Heart left ventricle (tissue), 16 donors: ENCODE measurements around the gene AGER. TPM values are rescaled to one million over a fixed set of nuclear protein-coding genes. Genes with fewer than 3 reads are reported as not detected.

Experiments used
- ATAC-seq, 4 donors: fragments of 200-7000 bp; cut with Tn5 transposase; one replicate each; pipeline ENCODE4 v1.9.1; 2020 to 2022; ENCODE audit warnings: moderate library complexity in 4 of 4, mild to moderate bottlenecking in 3 of 4, moderate number of reproducible peaks in 1 of 4
- DNase-seq, 5 donors: peaks; one replicate each; pipeline ENCODE4 v3.0.0-alpha.2; 2020
- H3K27ac ChIP-seq, 12 donors: fragments of 200-600 bp; sonication (generic) in 4 of 12; one replicate each; pipeline versions ENCODE4 v1.5.0 to v1.8.0; 2016 to 2022; ENCODE audit warnings: mild to moderate bottlenecking in 2 of 12
- H3K27me3 ChIP-seq, 9 donors: fragments of 200-600 bp; sonication (generic) in 2 of 9; one replicate each; pipeline versions ENCODE4 v1.5.1 to v1.8.0; 2016 to 2022; ENCODE audit warnings: mild to moderate bottlenecking in 3 of 9
- H3K36me3 ChIP-seq, 9 donors: fragments of 200-600 bp; sonication (generic) in 2 of 9; one replicate each; pipeline versions ENCODE4 v1.5.0 to v1.8.0; 2018 to 2022; ENCODE audit warnings: mild to moderate bottlenecking in 2 of 9
- H3K4me1 ChIP-seq, 12 donors: fragments of 200-600 bp; sonication (generic) in 4 of 12; one replicate each; pipeline versions ENCODE4 v1.5.0 to v1.8.0; 2016 to 2022; ENCODE audit warnings: mild to moderate bottlenecking in 3 of 12
- H3K4me3 ChIP-seq, 12 donors: fragments of 200-600 bp; sonication (generic) in 4 of 12; one replicate each; pipeline versions ENCODE4 v1.5.0 to v1.8.0; 2017 to 2022; ENCODE audit warnings: mild to moderate bottlenecking in 9 of 12, moderate library complexity in 4 of 12
- H3K9me3 ChIP-seq, 12 donors: fragments of 200-600 bp; sonication (generic) in 4 of 12; one replicate each; pipeline versions ENCODE4 v1.5.0 to v1.8.0; 2016 to 2022; ENCODE audit warnings: mild to moderate bottlenecking in 1 of 12
- CTCF ChIP-seq, 12 donors: fragments of 200-600 bp; sonication (generic) in 4 of 12; IDR thresholded peaks; one replicate each; pipeline versions ENCODE4 v1.5.0 to v1.8.0; 2018 to 2022; ENCODE audit warnings: antibody characterized with exemption in 12 of 12, mild to moderate bottlenecking in 5 of 12
- POLR2A ChIP-seq, 2 donors: fragments of 450-650 bp; IDR thresholded peaks; one replicate each; pipeline ENCODE4 v1.6.1; 2017; ENCODE audit warnings: antibody characterized with exemption in 2 of 2, mild to moderate bottlenecking in 2 of 2, moderate library complexity in 2 of 2
- WGBS, 4 donors: extraction: QIAGEN DNeasy Blood & Tissue Kit in 2 of 4; methylation state at CpG; one replicate each; pipeline versions ENCODE4 v1.1.5 to v1.1.7; 2013 to 2018; 5-methylcytosine and 5-hydroxymethylcytosine counted together
- intact Hi-C, 10 donors: fragments of 100-400 bp; cut with DNase I; formaldehyde crosslinking; loops; one replicate each; pipeline versions ENCODE4 v1.11.1 to v1.14.2; 2022
- polyA plus RNA-seq, 2 donors: library from polyadenylated mRNA; stranded (reverse); fragments of 200-250 nt; gene quantifications; one replicate each; pipeline ENCODE4 v1.2.3, GENCODE V29; 2013
- total RNA-seq, 9 donors: library from RNA; depleted of rRNA in 2 of 9; stranded (reverse); fragments of >200 nt in 2 of 9; fragmentation: NEBNext Ultra II Directional in 3 of 9; extraction: Animal tissue kit (Norgen Biotek cat#: 25700) in 3 of 9; gene quantifications; one replicate each; pipeline versions ENCODE4 v1.1.0 to v1.2.4, GENCODE V29; 2016 to 2023
- donor health status: ischemic (EF 13 %, LVEDD 7.1; RV severe dilation, severe dysfunction).
- donor health status: healthy with polysubstance abuse.
- donor health status: DM: no; HTN: yes; CAD: no.
- donor health status: DM: no; HTN: no; CAD: no.
- donor health status: ischemic (EF 25% LVEDD 6.9; RV normal size, moderate dysfunction).
- donor health status: ischemic (EF 25% LVEDD 5.7; RV mildly dilated, moderate dysfunction).
- donor health status: healthy.
- donor health status: DM: yes; HTN: yes; CAD: no.
- donor health status: ischemic (EF 35%, LVEDD 5.7; RV mildly dilated, moderate dysfunction).
- donor health status: nonischemic (EF 11% LVEDD 7.7; RV severe dilation, severe dysfunction).
- donor health status: DM: yes; HTN: yes; CAD: no.
- donor health status: PGD.
- donor health status: ischemic (EF 29% LVEDD 5.4; RV normal size, mild dysfunction).
- donor health status: nonischemic (EF 23%, LVEDD 6.1; RV moderate dilation, normal function).

The AGER gene
- total and polyA plus RNA-seq, 11 donors, result 0.69 to 5.7 (median 1.7) TPM; not detected in 1

DNA sequence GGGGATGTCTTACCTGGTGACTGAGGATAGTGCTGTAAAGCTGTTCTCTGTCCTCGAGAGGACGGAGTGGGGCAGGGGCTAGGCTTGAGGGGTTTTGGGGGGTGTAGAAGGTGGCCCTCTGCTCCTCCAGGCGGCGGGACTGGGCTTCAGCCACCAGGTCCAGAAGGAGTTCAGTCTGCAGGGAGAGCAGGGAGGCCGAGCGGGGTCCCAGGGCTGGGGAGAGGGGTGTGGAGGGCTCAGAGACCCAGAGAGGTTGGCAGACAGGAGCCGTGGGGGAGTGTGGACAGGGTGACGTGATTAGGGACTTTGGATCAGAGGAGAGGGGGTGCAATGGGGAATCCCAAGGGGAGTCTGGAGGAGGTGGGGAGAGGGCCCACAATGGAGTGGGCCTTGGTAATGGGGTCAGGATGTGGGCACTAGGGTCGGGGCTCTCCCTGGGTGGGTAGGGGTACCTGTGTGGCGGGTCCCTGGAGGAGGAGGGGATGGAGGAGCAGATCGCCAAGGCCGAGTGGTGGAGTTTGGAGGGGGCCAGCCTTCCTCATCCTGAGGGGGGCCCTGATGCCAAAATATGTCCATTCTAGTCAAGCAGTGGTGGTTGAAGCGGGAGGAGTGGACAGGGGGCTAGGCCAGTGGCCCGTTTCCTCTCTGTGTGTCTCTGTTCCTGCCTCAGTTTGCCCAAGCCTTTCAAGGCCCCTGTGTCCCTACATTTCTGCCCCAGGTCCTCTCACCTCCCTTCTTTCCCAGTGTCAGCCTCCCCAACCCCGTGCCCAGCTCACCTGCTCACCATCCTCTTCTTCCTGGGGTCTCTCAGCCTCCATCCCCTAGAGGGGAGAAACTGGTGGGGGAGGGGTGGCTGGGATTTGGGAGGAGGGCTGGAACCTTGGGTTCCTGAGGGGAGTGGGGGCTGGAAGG is 7.9 kb upstream of the AGER start:
- intact Hi-C loops, result loop anchor here in 3 of 10 donors (5.0 to 10.0 kb wide), 3 partner anchors 65 to 1013 kb away; partner anchors contain the start of genes ATF6B (in 1 of the 3), HSD17B8 (in 1 of the 3), RING1 (in 1 of the 3) and RXRB (in 1 of the 3)
- peak overlapping the region; percentile 44 to 100 (median 96) for H3K27ac ChIP-seq
- no peaks in the 10 kb centered on the region for H3K27me3 ChIP-seq
- ATAC-seq (no peak), DNase-seq (peak in 2 of 5 donors; percentile 43 to 66)
- H3K9me3 ChIP-seq, result no peaks in the 10 kb centered on the region
- peaks cover 0 to 17% (median 9%) of the 10 kb centered on the region in 9 donors for H3K36me3 ChIP-seq
- H3K4me1 ChIP-seq, result peaks cover 3 to 76% (median 53%) of the 10 kb centered on the region in 12 donors
- WGBS, 4 donors, result 71 to 82% (median 74%) methylated on average over 15 of the region's 15 CpGs
- peak overlapping the region in 10 of 12 donors; percentile 6 to 93 (median 36) for H3K4me3 ChIP-seq
- TF ChIP-seq POLR2A (IDR thresholded peaks at IDR 0.05) (no peak), CTCF (IDR thresholded peaks at IDR 0.05) (no peak)

DNA sequence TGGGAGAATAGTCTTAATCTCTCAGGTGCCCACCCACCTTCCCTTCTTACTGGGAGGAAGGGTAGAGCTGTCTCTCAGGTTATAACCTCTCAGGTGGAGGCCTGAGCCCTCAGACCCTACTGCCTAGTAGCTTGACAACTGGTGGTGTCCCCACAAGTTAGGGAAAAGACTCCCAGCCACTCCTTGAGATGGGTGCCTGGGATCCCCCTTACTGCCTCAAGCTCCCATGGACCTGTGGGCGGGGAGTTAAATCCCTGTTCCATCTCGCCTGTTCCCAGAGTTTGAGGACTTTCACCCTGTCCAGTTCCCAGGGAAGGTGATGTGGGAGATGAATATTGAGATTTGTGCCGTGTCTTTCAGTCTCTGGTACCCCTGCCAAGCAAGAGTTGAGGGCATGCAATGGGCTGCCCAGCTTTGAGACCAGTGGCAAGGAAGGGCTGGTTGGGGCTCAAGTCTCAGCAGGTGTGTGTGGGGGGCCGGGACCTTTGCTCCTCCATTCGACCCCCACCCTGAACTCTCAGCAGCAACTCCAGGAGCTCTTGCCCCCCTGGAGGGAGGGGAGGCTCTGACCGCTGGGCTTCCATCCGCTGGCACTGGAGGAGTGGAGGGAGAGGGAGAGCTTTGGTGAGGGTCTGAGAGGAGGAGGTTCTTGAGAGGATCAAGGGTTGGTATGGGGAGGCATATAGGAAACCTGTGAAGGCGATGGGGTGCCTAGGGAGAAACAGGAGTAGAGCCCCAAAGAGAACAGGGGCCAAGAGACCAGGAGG is 7.0 kb upstream of the AGER start:
- ATAC-seq (no peak), DNase-seq (peak in 2 of 5 donors; percentile 32 to 54)
- 79 to 89% (median 82%) methylated on average over 8 of the region's 8 CpGs for WGBS, 4 donors
- Histone ChIP-seq H3K36me3 (peaks cover 0 to 25% (median 17%) of the 10 kb centered on the region in 9 donors), H3K9me3 (no peaks in the 10 kb centered on the region), H3K4me1 (peaks cover 0 to 76% (median 57%) of the 10 kb centered on the region in 12 donors), H3K27me3 (no peaks in the 10 kb centered on the region), H3K4me3 (peak overlapping the region; percentile 5 to 93 (median 80)), H3K27ac (peak overlapping the region; percentile 90 to 100 (median 97))
- intact Hi-C loops, result loop anchor here in 3 of 10 donors (5.0 to 10.0 kb wide), 3 partner anchors 64 to 1014 kb away; partner anchors contain the start of genes ATF6B (in 1 of the 3), HSD17B8 (in 1 of the 3), RING1 (in 1 of the 3) and RXRB (in 1 of the 3)
- TF ChIP-seq POLR2A (IDR thresholded peaks at IDR 0.05) (no peak), CTCF (IDR thresholded peaks at IDR 0.05) (no peak)

DNA sequence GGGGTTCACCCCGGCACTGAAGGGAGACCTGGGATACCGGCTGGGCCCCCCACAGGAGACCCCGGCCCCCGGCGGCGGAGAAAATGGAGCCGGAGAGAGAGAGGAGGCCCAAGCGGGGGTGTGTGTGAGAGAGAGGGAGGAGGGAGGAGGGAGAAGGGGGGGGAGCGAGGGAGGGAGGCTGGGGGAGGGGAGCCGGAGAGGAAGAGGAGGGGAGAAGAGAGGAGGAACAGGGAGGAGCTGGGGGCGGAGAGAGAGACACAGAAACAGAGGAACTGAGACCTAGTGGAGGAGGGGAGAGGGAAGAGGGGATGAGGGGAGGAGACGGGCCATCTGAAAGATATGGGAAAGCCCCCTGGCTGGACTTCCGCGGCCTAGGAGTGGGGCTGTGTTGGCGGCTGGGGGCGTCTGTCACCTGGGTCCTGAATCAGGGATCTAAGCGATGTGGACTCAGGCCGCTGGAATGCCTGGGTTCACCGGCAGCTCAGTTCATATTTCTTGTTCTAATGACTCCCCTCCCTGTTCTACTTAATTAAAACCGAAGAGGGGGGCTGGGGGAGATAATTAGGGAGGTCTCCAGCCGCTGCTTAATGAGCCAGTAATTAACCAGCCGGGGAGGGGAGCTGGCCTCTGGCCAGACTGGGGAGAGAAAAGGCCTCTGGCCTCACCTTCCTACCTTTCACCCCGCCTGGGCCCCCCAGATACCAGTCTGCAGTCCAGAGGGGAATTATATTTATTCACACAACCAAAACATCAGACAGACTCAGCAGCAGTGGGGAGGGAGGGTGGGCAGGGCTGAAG is 6.2 kb upstream of the AGER start, which contains the start of gene PBX2:
PBX2 (minus strand) TSS at position 149 of the 798 bp plus-strand sequence. CDS start 287 bp downstream, outside the sequence.
- intact Hi-C loops, result loop anchor here in 3 of 10 donors (5.0 to 10.0 kb wide), 3 partner anchors 63 to 1015 kb away; partner anchors contain the start of genes ATF6B (in 1 of the 3), HSD17B8 (in 1 of the 3), RING1 (in 1 of the 3) and RXRB (in 1 of the 3)

More for the DNA sequence above, 6.2 kb upstream of the AGER start, which contains the start of gene PBX2:
- H3K9me3 ChIP-seq, result no peaks in the 10 kb centered on the region
- ATAC-seq (peak; percentile 74 to 84 (median 78)), DNase-seq (peak; percentile 91 to 97 (median 95))
- WGBS, 4 donors, result 2 to 3% (median 3%) methylated on average over 20 to 23 of the region's 23 CpGs
- TF ChIP-seq CTCF (IDR thresholded peaks at IDR 0.05) (no peak), POLR2A (IDR thresholded peaks at IDR 0.05) (peak in 1 of 2 donors; percentile 83)
- no peaks in the 10 kb centered on the region for H3K27me3 ChIP-seq
- H3K36me3 ChIP-seq, result peaks cover 0 to 27% (median 19%) of the 10 kb centered on the region in 9 donors
- H3K27ac ChIP-seq, result peak within 1 kb of the TSS; percentile 90 to 100 (median 97)
- peaks cover 0 to 82% (median 60%) of the 10 kb centered on the region in 12 donors for H3K4me1 ChIP-seq
- peak within 1 kb of the TSS; percentile 59 to 93 (median 80) for H3K4me3 ChIP-seq
